Measurements from ENCODE around the gene COQ9. TPM values are rescaled to one million over a fixed set of nuclear protein-coding genes. Genes with fewer than 3 reads are reported as not detected.

COQ9 gene
- total RNA-seq, 1 experiment from 2014 or later, result 32.9 TPM

DNA sequence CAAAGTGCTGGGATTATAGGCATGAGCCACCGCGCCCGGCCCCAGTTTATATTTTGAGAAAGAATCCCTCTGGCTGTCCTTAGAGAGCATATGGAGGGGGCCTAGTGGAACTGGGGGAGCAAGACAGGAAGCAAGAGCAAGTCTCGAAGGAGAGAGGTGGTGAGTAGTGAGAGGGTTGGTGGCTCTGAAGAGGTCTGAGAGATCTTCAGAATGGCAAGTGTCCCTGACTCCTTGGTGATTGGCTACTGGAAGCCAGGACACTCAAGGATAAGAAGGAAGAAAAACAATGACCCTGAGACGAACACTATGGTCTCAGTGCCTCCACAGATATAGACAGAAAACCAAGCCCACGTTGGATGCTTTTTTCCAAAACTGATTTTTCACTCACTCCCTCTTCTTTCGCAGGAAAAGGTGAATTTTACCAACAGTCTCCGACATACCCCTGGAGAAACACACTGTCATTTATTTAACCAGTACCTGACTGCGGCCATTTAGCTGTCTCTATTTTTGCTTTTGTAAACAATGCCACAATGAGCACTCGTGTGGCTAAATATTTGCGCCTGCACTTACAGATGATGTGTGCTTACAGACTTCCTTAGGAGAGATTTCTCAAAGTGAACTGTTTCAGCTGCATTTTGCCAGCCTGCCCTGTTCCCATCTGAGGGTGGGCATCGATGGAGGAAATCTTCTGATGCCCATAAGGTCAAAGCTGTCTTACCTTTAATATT lies 54.9 kb downstream of the COQ9 start:
- no peaks in the 10 kb centered on the region for H3K27me3 ChIP-seq (ENCODE audit: insufficient read depth, low read length)
- no peak overlapping the region for H3T11ph ChIP-seq (ENCODE audit: low read length)
- H3K27ac ChIP-seq (ENCODE audit: insufficient read length, low read depth, low read length), result no peak overlapping the region
- no peaks in the 10 kb centered on the region for H3K9me3 Mint-ChIP-seq
- no peaks in the 10 kb centered on the region for H3K36me3 Mint-ChIP-seq (ENCODE audit: insufficient read depth in 1 of 3, low read depth in 3 of 3)
- peak overlapping the region in 1 of 3 experiments; percentile 34; a peak in 1 of 7 replicates for H3K27ac Mint-ChIP-seq
- H3K4ac ChIP-seq (ENCODE audit: low read depth, low read length), result no peak overlapping the region
- no peak overlapping the region for H3K18ac ChIP-seq (ENCODE audit: insufficient read length, low read depth, low read length)
- H3K9ac ChIP-seq (ENCODE audit: extremely low read depth, insufficient read length, low read length), result no peak overlapping the region
- TF ChIP-seq, protein P1, sequence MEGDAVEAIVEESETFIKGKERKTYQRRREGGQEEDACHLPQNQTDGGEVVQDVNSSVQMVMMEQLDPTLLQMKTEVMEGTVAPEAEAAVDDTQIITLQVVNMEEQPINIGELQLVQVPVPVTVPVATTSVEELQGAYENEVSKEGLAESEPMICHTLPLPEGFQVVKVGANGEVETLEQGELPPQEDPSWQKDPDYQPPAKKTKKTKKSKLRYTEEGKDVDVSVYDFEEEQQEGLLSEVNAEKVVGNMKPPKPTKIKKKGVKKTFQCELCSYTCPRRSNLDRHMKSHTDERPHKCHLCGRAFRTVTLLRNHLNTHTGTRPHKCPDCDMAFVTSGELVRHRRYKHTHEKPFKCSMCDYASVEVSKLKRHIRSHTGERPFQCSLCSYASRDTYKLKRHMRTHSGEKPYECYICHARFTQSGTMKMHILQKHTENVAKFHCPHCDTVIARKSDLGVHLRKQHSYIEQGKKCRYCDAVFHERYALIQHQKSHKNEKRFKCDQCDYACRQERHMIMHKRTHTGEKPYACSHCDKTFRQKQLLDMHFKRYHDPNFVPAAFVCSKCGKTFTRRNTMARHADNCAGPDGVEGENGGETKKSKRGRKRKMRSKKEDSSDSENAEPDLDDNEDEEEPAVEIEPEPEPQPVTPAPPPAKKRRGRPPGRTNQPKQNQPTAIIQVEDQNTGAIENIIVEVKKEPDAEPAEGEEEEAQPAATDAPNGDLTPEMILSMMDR (conservative IDR thresholded peaks at IDR 0.05), result no peak
- no peak overlapping the region for H2BK20ac ChIP-seq (ENCODE audit: low read depth, low read length, poor library complexity, severe bottlenecking)
- H3K9me3 ChIP-seq (ENCODE audit: control insufficient read depth, low read depth, low read length), result no peaks in the 10 kb centered on the region
- H4K91ac ChIP-seq (ENCODE audit: insufficient read length, low read depth, low read length), result no peak overlapping the region
- H3K23me2 ChIP-seq (ENCODE audit: insufficient read length, low read depth, low read length, poor library complexity, severe bottlenecking), result no peaks in the 10 kb centered on the region
- no peak overlapping the region for H2BK5ac ChIP-seq (ENCODE audit: insufficient read length, low read length)
- WGBS (ENCODE audit: extremely low coverage, insufficient read length, low lambda C conversion rate), result no CpG with 5 or more reads among the region's 12 CpGs
- peaks cover 9 to 13% of the 10 kb centered on the region in 2 experiments for H3K4me1 Mint-ChIP-seq
- no peak overlapping the region for H2AFZ ChIP-seq (ENCODE audit: low read length)
- H4K8ac ChIP-seq (replicated peaks; ENCODE audit: insufficient read length, low read depth, low read length), result no peak overlapping the region
- H3K23ac ChIP-seq (ENCODE audit: insufficient read length, low read depth, low read length), result no peak overlapping the region
- H3K4me1 ChIP-seq (ENCODE audit: insufficient read depth, low read length), result no peaks in the 10 kb centered on the region; the same call in 1 of the 2 replicates
- H3K79me2 ChIP-seq (ENCODE audit: insufficient read depth, low read length), result no peaks in the 10 kb centered on the region
- H3K56ac ChIP-seq (ENCODE audit: insufficient read length, low read depth, low read length), result no peak overlapping the region
- no peak overlapping the region for H2BK15ac ChIP-seq (ENCODE audit: low read depth, low read length)
- no peak overlapping the region for H2BK12ac ChIP-seq (ENCODE audit: insufficient read length, low read depth, low read length)
- H4K5ac ChIP-seq (ENCODE audit: insufficient read length, low read depth, low read length), result no peak overlapping the region
- no peaks in the 10 kb centered on the region for H3K79me1 ChIP-seq (ENCODE audit: insufficient read depth, low read depth, low read length, poor library complexity, severe bottlenecking)
- peaks cover 9% of the 10 kb centered on the region for H3K27me3 Mint-ChIP-seq (ENCODE audit: low read depth)
- H3K14ac ChIP-seq (ENCODE audit: insufficient read depth, low read length), result no peak overlapping the region
- H3K4me3 Mint-ChIP-seq, result no peak overlapping the region
- DNase-seq, result no peak
- H2AK5ac ChIP-seq (ENCODE audit: insufficient read length, low read length), result no peak overlapping the region
- H4K20me1 ChIP-seq (ENCODE audit: control insufficient read depth, insufficient read depth, insufficient read length), result no peaks in the 10 kb centered on the region
- no peak overlapping the region for H3K4me2 ChIP-seq (ENCODE audit: insufficient read depth, insufficient read length, low read length)
- no peak overlapping the region for H2BK120ac ChIP-seq (ENCODE audit: low read depth, low read length, poor library complexity, severe bottlenecking)

All from H9 (cell line).